Muscle of arm (tissue), 12 donors: ENCODE results near the gene BABAM2. TPM values are rescaled to one million over a fixed set of nuclear protein-coding genes. Genes with fewer than 3 reads are reported as not detected.
A peak's percentile ranks its signal among the peaks of the same experiment; 100 is the strongest.

Experiments
- DNase-seq: peaks from one replicate; pipeline ENCODE4 v3.0.0-alpha.2; 2013
- polyA plus RNA-seq, 12 donors: library from polyadenylated mRNA; unstranded; fragments of 120-200 nt; gene quantifications; one replicate each; pipeline ENCODE4 v1.2.1, GENCODE V29; 2013; ENCODE audit not compliant: insufficient read length in 12 of 12

The BABAM2 gene
- polyA plus RNA-seq, 12 donors = 23.2 to 30.5 (median 24.7) TPM; not detected in 1

DNA sequence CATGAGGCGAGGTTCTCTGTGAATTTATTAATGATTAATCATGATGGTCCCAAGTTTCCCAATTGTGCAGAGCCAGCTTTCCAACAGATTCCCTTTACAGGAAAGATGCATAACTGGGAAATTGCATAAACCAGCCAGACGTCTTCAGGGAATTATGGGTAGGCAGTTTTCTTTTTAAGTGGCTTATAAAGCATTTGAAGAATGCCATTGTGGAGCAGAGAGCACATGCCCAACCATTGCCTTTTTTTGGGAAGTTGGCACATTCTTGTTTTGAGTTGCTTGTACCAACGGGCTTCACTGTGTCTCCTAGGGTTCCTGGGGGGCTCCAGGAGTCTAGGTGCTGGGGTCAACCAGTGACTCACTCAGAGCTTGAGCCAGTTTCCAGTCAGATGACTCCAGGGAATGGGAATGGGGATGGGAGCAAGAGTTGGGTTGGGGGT, 270.5 kb downstream of the BABAM2 start:
- DNase-seq = no peak

DNA sequence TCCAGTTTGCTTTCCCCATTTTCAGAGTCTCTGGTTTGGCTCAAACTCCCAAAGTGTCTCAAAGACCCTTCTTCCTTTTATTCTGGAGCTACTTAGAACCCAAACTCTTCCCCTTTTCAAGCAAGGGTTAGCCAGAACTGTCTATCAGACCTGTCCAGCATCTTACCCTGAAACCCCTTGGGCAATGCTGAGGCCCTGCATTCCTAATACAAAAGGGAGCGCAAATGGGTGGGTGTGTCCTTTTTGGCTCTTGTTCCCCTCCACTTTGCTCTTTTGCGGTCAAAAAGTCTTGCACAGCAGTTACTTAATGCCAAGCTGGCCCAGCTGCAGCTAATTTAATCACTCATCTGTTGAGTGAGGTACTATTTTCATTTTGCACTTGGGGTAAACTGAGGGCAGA, 270.9 kb downstream of the BABAM2 start:
- no peak for DNase-seq

DNA sequence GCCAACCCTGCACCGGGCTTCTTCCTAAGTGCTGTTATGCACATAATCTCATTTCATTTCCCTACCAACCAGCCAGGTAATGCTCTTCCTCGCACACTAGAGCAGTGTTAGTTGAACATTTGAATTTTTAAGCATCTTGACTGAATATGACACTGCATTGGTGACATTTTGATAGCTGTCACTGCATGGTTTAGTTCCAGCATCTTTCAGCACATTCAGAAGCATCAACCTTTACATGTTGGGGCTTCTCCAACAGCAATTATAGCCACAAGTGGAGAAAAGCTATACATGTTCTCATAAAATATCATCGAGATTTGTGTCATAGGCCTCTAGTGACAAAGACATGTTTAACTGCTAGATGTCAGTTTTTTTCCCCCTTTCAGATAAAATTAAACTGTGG, 272.0 kb downstream of the BABAM2 start:
- DNase-seq = no peak

DNA sequence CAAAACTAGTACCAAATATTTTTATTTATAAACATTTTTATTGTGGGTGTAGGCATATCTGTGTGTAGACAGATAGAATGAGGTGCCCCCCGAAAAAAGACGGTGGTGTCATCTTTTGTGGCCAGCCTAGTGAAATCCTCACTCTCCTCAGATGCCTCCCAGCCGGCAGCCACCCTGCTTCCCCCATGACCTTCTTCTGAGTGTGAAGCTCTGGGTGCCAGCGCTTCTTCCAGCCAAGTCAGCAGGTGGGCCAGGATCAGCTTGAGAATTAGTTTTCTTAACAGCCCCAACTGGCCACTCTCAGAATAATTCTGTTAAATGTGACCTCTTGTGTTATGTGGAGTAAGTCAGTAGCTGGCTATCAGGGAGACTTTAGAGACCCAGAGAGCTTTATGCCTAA, 272.5 kb downstream of the BABAM2 start:
- no peak for DNase-seq

DNA sequence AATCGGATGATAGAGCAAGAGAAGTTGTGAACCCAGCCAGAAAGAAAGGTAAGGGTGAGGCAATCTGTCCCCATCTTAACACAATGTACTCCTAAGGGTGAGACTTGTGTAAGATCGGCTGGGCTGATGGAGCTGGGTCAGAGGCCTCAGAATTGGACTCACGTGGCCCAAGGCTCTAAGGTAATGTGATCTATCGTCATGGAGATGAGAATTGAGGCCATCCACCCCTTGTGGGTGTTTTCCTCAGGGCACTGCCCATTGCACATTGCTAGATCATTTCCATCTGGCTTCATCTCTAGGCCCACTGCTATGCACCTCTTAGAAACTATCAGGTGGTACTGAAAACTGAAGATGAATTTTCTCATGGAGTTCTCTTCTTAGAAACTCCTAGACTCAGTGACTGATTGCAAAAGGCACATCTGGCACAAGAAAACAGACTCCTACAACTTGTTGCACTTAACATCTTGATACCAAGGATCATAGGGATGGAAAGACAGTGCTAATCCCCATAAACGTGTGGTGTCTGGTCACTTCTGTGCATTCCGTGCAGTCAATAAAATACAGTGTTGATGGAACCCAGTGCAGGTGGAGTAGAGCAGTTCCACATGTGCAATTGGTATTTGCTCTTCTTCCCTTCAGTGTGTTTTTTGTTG, 273.2 kb downstream of the BABAM2 start:
- no peak for DNase-seq

DNA sequence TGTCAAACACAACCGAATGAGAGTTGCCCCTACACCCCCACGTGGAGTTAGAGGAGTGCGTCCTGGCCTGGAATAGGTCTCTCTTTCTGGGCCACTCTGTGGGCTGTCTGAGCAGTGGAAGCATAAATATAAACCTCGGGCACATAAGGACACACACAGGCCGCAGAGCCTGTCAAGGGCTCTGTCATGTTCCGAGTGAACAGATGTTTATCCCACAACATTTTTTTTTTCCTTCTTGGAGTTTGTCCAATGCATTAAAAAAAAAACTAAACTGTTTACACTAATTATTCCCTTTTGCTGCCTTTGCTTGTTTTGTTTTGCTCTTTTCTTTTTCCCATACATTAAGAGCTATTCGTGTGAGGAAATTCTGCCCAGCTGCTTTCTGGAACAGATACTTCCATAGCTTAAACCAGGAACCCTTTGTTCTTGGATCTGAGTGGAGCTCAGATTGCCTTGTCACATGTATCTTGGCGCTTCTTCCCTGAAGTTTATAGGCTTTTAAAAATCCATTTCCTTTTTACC, 273.8 kb downstream of the BABAM2 start:
- DNase-seq = peak; percentile 43

DNA sequence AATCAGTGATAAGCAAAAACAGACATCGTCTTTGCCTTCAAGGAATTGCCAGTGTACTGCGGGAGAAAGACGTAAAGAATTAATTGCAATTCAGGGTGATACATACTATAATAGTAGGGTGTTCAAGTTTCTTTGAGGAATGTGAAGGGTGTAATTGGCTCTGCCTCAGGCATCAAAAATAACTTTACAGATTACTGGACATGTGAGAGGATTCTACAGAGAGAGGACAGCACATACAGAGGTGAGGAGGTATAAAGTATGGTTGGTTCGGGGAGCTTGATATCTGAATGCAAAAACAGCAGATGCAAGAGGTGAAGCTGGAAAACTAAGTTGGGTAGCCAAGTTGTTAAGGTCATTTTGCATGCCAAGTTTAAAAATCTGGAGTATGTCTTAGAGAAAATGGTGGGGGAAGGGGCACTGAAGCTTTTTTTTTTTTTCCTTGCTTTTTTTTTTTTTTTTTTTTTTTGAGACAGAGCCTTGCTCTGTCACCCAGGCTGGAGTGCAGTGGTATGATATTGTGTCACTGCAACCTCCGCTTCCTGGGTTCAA, 274.6 kb downstream of the BABAM2 start:
- no peak for DNase-seq

DNA sequence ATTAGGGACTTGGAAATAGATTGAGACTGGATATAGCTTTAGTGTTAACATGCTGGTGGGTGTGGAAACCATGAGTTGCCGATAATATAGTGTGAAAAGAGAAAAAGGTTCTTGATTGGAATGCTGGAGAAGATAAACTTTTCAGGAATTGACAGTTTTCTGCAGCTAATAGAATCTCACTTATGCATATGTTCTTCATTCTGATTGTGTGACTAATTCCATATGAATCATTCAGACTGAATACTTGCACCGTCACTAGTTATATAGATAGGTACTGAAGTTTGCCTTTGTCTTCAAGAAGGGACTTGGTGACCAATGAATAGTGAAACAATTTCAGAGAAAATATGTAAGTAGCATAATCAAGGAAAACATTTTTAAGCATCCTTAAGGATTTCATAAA, 276.4 kb downstream of the BABAM2 start:
- no peak for DNase-seq

DNA sequence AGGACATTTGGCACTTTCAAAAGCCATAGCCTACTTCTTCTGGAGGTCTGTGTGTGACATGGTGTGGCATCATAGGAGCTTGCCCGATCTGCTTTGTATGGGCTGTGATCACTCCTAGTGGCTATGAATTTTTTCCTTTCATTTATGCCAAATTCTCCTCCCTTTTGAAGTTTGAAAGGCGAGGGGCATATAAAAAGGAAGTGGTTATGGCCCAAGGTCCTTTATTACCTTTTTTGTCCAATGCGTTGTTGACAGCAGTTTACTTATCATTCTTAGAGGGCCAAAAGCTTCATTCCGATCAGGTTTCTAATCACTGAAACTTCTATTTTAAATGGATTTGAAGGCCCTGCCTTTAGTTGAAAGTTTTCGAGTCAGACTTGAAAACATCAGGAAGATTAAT, 277.8 kb downstream of the BABAM2 start:
- no peak for DNase-seq

DNA sequence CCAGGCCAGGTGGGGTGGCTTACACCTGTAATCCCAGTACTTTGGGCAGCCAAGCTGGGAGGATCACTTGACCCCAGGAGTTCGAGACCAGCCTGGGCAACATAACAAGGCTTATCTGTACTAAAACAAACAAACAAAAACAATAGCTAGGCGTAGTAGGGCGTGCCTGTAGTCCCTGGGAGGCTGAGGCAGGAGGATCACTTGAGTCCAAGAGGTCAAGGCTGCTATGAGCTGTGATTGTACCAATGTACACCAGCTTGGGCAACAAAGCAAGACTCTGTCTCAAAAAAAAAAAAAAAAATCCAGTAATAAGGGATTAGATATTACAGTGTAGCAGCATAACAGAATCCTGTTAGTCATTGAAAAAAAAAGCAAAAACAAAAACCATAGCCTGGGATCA, 279.0 kb downstream of the BABAM2 start:
- no peak for DNase-seq

DNA sequence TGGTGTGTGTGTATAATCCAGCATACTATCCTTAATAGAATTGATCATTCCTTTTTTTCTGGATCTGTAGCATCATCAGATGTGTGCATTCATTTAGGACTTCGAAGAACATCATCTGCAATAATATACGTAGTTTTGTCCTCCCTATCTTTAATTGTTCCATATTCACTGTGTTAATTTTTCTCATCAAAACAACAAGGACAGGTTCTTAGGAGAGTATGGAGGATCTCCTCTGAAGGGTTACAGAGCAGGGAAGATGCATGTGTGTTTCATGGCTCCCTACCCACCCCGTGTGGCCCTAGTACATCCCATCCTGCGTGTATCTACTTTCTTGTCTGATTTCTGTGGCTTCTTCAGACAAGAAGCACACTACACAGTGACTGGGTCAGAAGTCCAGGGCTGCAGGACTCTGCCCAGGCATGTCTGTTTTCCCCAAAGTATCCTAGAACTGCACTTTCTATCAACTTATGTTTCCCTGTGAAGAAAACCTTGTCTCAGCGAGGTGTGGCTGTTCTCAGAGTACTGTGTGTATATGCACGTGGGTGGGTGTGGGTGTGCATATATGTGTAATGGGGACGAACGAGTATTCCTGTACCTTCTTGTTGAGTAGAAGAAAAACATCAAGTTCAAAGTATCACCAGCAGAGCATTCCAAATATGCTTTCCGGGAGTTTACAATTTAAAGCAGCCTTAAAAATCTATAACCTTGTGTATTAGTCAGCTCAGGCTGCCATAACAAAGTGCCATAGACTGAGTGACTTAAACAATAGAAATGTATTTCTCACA, 281.8 kb downstream of the BABAM2 start:
- no peak for DNase-seq

DNA sequence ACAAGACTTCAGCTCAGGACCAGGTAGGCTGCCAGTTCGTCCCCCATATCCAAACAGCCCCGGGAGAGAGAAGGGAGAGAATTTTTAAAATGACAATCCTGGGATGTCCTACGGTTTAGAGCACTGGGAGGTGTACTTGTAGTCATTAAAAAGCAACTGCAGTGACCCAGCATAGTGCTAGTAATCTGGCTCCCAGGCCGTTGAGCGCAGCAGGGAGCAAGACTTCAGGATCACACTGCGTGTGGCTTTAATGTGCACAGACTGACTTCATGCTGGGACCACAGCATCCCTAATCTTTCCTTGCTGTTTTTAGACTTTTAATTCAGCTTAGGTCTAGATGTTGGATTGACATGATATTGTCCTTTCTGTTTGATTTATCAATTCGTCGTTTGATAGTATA, 282.8 kb downstream of the BABAM2 start:
- DNase-seq = no peak

DNA sequence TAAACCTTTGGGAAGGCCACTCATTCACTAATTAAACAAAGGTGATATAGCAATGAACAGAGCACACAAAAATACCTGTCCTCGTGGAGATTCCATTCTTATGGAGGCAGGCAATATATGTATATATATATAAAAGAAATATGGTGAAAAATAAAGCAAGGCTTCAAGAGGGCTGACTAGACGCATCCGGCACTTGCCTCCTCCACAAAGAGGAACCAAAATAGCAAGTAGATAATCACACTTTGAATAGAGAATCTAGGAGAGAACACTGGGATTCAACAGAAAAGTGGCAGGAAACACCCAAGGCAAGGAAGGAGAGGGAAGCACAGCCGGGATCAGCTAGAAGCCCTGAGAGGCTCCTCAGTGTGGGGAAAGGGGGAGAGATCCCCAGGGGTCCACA, 283.7 kb downstream of the BABAM2 start:
- DNase-seq = no peak

DNA sequence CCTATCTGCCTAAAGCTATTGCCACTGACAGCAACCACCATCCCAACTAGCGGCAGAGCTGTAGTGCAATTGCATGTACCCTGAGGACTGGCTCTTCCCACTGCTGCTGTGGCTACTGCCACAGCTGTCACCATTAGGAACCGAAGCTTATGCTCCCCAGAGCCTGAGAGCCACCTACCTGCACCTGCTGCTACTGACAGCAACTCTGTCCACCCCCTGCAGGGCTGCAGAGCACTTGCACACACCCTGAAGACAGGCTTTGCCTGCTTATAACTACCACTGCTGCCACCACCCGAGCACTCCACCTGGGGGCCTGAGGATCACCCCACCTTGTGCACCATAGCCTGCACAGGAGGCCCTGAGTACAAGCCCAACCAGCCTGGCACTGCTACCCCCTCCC, 284.5 kb downstream of the BABAM2 start:
- DNase-seq = no peak

DNA sequence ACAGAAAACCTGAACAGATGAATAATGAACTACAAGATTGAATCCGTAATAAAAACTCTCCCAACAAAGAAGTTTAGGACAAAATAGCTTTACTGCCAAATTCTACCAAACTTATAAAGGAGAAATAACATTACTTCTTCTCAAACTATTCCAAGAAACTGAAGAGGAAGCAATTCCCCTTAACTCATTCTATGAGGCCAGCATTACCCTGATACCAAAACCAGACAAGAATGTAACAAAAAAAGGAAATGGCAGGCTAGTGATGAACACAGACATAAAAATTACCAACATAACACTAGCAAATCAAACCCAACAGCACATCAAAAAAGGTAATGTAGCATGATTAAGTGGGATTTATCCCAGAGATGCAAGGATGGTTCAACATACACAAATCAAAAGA, 288.4 kb downstream of the BABAM2 start:
- DNase-seq = no peak

DNA sequence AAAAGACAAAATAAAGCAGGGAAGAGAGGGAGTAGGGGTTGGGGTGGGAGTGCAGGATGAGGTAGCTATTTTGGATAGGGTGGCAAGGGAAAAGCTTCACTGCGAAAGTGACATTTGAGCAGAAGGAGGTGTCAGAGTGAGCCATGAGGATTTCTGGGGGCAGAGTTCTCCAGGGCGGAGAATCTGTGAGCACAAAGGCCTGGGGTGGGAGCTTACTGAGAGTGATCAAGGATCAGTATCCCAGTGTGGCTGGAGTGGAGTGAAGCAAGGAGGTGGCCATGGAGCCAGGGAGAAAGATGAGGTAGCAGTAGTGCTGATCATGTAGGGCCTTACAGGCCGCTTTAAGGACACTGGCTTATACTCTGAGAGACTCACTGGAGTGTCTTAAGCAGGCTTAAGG, 291.3 kb downstream of the BABAM2 start:
- no peak for DNase-seq

DNA sequence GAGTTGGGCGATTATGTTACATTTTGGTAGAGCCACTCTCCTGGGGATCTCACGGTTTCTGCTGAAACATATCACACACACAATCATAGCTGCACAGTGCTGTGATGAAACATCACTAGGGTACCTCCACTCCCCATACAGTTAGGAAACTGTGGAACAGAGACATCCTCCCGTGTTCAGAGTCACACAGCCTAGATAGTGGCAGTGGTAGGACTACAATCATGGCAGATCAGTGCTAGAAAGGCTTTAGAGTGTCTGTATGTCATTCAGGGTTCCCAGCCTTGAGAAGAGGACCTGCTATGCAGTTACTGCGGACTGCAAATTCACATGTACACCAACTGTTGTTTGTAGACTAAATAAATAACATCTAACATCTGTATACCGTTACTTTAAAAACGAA, 291.8 kb downstream of the BABAM2 start:
- DNase-seq = no peak

DNA sequence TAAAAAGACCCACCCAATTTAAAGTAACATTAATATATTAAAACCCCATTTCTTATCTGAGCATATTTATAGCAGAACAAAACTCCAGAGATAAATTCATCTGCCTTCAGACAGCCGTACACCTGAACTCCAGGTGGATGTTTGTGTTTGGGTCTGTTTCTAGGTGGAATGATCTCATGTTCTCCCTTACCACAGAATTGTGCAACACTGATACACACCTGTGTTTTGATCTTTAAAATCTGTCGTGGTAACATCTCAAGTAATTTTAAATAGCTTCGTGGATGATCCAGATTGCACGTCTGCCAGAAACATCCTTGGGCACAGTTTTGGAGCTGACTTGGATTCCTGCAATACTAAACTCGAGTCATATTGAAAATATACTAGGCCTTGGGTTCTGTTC, 294.6 kb downstream of the BABAM2 start:
- DNase-seq = no peak

DNA sequence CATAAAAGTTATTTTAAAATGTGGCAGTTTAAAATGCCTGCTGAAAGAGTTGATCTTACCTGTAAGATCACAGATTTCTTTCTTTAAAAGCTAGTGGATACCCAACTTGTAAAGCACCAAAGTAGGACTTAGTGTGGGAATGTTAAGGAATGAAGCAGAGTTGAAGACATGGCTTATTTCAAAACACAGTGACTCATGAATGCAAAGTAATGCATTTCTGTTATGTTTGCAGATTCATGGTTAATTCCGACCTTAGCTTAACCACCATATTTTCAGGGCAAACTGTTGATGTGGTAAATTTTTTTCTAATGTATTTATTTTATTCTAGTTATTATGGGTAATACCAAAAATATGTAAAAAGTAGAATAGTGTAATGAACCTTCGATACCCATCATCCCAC, 295.4 kb downstream of the BABAM2 start:
- no peak for DNase-seq

DNA sequence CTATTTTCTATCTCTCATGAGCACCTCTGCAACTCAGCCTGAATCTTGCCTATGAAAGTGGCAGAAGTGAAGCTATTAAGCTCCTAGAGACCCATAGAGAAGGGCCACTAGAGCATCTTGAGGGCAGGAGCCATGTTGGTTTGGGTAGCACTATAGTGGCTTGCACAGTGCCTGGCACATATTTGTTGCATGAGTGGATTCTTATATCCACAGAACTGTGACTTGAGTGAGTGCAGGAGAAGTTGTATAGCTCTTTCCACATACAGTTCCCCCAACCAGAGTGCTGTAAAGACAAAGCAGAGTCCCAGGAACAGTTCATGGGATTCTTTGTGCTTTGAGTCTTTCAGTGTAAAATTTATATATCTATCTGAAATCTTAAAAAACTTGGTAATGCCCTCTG, 296.7 kb downstream of the BABAM2 start:
- DNase-seq = no peak

DNA sequence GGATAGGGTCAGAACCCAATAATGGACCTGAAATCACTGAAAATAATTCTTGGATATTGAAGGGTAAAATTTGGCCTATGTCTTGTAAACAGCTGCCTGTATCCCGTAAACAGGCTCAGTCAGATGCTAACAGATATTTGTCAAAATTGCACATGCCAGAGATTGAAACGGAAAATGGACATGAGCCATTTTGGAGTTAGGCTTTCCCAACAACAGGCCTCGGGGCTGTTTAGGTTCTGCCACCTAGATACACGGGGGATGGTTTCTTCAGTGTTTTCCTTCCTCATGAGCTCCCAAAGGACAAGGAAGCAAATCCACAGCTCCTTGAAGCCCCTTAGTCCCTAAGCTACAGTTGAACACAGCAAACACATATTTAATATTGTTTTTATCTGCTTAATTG, 297.9 kb downstream of the BABAM2 start:
- DNase-seq = no peak

DNA sequence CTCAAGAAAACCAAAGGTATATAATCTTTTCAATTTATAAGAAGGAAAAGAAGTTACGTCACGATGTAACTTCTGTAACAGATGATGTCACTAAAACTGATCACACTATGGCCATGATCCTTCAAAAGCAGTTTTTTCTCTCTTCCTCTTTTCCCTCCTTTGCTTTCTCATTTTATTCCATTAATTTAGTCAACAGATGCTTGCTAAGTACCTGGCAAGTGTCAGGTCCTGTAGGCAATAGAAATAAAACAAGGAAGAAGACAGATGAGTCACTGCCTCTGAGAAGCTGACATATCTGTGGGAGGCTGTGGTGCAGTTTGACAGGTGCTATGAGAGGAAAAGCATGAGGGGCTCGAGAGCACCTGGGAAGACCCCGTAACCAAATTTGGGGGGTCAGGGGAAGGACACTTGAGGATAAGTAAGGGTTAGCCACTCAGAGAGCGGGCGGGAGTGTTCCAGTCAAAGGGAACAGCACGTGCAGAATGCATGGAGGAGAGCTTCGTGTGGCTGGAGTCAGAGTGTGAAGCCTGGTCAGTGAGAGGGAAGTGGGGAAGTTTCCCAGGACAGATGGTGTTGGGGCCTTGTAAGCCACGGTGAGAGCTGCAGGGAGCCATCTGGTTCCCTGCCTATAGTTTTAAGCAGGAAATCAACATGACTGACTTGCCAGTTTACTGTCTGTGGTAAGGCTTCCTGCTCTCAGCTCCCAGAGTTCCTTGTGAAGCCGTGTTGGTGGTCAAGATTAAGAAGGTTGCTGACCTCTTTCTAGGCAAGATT, 303.3 kb downstream of the BABAM2 start:
- no peak for DNase-seq
